ENCODE measurements around the gene DGKQ. TPM values are rescaled to one million over a fixed set of nuclear protein-coding genes. Genes with fewer than 3 reads are reported as not detected.
A peak's percentile ranks its signal among the peaks of the same experiment; 100 is the strongest.

Gene DGKQ, protein sequence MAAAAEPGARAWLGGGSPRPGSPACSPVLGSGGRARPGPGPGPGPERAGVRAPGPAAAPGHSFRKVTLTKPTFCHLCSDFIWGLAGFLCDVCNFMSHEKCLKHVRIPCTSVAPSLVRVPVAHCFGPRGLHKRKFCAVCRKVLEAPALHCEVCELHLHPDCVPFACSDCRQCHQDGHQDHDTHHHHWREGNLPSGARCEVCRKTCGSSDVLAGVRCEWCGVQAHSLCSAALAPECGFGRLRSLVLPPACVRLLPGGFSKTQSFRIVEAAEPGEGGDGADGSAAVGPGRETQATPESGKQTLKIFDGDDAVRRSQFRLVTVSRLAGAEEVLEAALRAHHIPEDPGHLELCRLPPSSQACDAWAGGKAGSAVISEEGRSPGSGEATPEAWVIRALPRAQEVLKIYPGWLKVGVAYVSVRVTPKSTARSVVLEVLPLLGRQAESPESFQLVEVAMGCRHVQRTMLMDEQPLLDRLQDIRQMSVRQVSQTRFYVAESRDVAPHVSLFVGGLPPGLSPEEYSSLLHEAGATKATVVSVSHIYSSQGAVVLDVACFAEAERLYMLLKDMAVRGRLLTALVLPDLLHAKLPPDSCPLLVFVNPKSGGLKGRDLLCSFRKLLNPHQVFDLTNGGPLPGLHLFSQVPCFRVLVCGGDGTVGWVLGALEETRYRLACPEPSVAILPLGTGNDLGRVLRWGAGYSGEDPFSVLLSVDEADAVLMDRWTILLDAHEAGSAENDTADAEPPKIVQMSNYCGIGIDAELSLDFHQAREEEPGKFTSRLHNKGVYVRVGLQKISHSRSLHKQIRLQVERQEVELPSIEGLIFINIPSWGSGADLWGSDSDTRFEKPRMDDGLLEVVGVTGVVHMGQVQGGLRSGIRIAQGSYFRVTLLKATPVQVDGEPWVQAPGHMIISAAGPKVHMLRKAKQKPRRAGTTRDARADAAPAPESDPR
- total RNA-seq (2021; ENCODE audit: unreplicated experiment) = 12.2 TPM
- polyA plus RNA-seq (2012; ENCODE audit: insufficient read length) = 14.1 TPM
- percentile 41 among the genes with signal in this experiment for Bru-seq, nascent RNA
- BruChase-seq, experiment 1, labeled RNA remaining after a 2-hour chase = percentile 55 among the genes with signal in this experiment
- BruChase-seq, experiment 2, labeled RNA remaining after a 6-hour chase = percentile 54 among the genes with signal in this experiment
- long read RNA-seq, full-length matches to known transcripts = 7 of 44 reads
- long read RNA-seq, partial matches to known transcripts = 17 of 44 reads
- long read RNA-seq, other reads (novel, unspliced or antisense) = 20 of 44 reads

DNA sequence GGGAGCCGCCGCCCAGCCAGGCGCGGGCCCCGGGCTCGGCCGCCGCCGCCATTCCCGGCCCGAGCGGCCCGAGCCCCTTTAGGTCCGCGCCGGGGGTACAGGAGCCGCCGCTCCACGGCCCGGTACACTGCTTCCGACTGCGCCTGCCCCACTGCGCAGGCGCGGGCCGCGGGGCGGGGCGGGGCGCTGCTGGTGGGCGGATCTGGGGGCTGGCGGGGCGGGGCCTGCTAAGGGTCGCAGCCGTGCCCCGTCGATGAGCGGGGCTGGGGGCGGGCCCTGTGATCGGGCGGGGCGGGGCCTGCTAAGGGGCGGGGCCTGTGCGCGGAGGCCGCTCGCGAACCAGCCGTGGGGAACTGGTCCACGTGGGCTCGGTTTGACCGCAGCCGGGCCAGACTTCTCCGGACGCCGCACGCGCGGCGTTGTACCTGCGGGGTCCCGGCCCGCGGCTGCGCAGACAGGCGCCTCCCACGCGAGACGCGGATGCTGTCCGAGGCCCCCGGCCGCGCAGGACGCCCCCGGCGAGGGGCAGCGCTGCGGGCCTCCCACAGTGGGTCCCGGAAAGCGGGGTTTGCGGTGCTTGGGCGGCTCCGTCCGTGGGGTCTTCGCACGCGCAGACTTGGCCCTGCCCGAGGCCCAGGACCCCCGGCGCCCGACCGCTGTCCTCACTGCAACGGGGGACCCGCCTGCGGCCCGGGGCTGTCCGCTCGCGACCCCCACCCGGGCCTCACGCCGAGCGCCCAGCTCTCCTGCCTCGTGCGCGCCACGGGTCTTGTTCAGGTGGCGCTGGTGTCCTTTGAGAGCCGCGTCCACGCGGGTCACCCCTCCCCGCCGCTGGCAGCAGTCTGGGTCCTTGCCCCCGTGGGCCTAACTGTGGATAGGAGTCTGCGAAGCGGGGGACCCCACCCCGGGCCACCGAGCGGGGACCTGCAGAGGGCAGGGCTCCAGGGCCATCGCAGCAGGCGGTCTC lies at the start of gene DGKQ:
Gene DGKQ, minus strand, starts transcription at position 139 of the 967 bp plus-strand sequence. Its CDS starts 87 bp downstream, at position 52.
- in situ Hi-C loops (cut with HindIII; ENCODE audit: low pct_unique_long_range_greater_than_20kb, low sequenced_read_pairs) (no loop called here), intact Hi-C loops (cut with micrococcal nuclease; ENCODE audit: unreplicated experiment) (no loop called here)
- H3K36me3 ChIP-seq (ENCODE audit: control insufficient read depth, insufficient read depth, low read length) = no peaks in the 10 kb centered on the region
- H3K9me3 ChIP-seq (ENCODE audit: control insufficient read depth, insufficient read depth, low read depth, low read length) = no peaks in the 10 kb centered on the region
- peaks cover 6% of the 10 kb centered on the region; the same call in 1 of the 2 replicates for H3K4me1 ChIP-seq (ENCODE audit: control insufficient read depth, insufficient read depth, low read length)
- DNase-seq (ENCODE audit: low read depth, low spot score) = no peak
- BruUV-seq (replicated peaks) = no TSS peak
- ChIA-PET CTCF (no interaction called here), POLR2A (no interaction called here)
- H3K27me3 ChIP-seq (ENCODE audit: control insufficient read depth, insufficient read depth, low read length) = no peaks in the 10 kb centered on the region
- TF ChIP-seq, protein P1, sequence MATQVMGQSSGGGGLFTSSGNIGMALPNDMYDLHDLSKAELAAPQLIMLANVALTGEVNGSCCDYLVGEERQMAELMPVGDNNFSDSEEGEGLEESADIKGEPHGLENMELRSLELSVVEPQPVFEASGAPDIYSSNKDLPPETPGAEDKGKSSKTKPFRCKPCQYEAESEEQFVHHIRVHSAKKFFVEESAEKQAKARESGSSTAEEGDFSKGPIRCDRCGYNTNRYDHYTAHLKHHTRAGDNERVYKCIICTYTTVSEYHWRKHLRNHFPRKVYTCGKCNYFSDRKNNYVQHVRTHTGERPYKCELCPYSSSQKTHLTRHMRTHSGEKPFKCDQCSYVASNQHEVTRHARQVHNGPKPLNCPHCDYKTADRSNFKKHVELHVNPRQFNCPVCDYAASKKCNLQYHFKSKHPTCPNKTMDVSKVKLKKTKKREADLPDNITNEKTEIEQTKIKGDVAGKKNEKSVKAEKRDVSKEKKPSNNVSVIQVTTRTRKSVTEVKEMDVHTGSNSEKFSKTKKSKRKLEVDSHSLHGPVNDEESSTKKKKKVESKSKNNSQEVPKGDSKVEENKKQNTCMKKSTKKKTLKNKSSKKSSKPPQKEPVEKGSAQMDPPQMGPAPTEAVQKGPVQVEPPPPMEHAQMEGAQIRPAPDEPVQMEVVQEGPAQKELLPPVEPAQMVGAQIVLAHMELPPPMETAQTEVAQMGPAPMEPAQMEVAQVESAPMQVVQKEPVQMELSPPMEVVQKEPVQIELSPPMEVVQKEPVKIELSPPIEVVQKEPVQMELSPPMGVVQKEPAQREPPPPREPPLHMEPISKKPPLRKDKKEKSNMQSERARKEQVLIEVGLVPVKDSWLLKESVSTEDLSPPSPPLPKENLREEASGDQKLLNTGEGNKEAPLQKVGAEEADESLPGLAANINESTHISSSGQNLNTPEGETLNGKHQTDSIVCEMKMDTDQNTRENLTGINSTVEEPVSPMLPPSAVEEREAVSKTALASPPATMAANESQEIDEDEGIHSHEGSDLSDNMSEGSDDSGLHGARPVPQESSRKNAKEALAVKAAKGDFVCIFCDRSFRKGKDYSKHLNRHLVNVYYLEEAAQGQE (IDR thresholded peaks at IDR 0.05; ENCODE audit: insufficient read depth in 1 of 2, low read depth in 2 of 2, low read length in 1 of 2) = no peak
- no peak for TF ChIP-seq CTCF (IDR thresholded peaks at IDR 0.05)
- TF ChIP-seq SIN3A (IDR thresholded peaks at IDR 0.05; ENCODE audit: borderline replicate concordance, insufficient read depth, low read depth, low read length) = no peak
- TF ChIP-seq POLR2AphosphoS5 (IDR thresholded peaks at IDR 0.05; ENCODE audit: low read depth, low read length) = no peak
- no peak for TF ChIP-seq TCF7L2 (IDR thresholded peaks at IDR 0.05; ENCODE audit: low read depth, low read length)
- peak within 1 kb of the TSS; percentile 17; the same call in 1 of the 2 replicates for H3K27ac ChIP-seq (ENCODE audit: low read length)
- peak; percentile 84 for ATAC-seq
- H3K4me3 ChIP-seq (ENCODE audit: low read depth in 2 of 2, low read length in 2 of 2) = peak within 1 kb of the TSS; percentile 56 to 62

- no TSS peak for BruUV-seq (replicated peaks)
- peaks cover 7% of the 10 kb centered on the region; the same call in 1 of the 2 replicates for H3K4me1 ChIP-seq (ENCODE audit: control insufficient read depth, insufficient read depth, low read length)
- in situ Hi-C loops (cut with HindIII; ENCODE audit: low pct_unique_long_range_greater_than_20kb, low sequenced_read_pairs) (no loop called here), intact Hi-C loops (cut with micrococcal nuclease; ENCODE audit: unreplicated experiment) (no loop called here)
- TF ChIP-seq CTCF (IDR thresholded peaks at IDR 0.05) = no peak
- TF ChIP-seq TCF7L2 (IDR thresholded peaks at IDR 0.05; ENCODE audit: low read depth, low read length) = no peak
- TF ChIP-seq SIN3A (IDR thresholded peaks at IDR 0.05; ENCODE audit: borderline replicate concordance, insufficient read depth, low read depth, low read length) = no peak
- H3K36me3 ChIP-seq (ENCODE audit: control insufficient read depth, insufficient read depth, low read length) = no peaks in the 10 kb centered on the region
- H3K27ac ChIP-seq (ENCODE audit: low read length) = no peak overlapping the region
- no peaks in the 10 kb centered on the region for H3K27me3 ChIP-seq (ENCODE audit: control insufficient read depth, insufficient read depth, low read length)
- ChIA-PET POLR2A (no interaction called here), CTCF (no interaction called here)
- ATAC-seq (no peak), DNase-seq (ENCODE audit: low read depth, low spot score) (no peak)
- H3K4me3 ChIP-seq (ENCODE audit: low read depth in 2 of 2, low read length in 2 of 2) = no peak overlapping the region
- H3K9me3 ChIP-seq (ENCODE audit: control insufficient read depth, insufficient read depth, low read depth, low read length) = no peaks in the 10 kb centered on the region
Measured at GRCh38 chr4:1022739-1023066, 49.3 kb upstream of the DGKQ start.
